Stimulated activated CD8-positive, alpha-beta memory T cell treated with anti-CD3 and anti-CD28 coated beads, Interleukin-12 subunit alpha, Interleukin-12 subunit beta, amount 100 ng/mL, for 1 hour (primary cell): ENCODE results near the gene BDP1.
"Not testable (repeated sequence)": the region's sequence is repeated elsewhere in the genome, so short reads cannot be mapped to it uniquely, and the experiment has no call there.

Experiments used
- DNase-seq: peaks from one replicate; pipeline ENCODE4 v3.0.0-alpha.2; 2020; ENCODE audit warnings: low read depth

Gene BDP1, protein sequence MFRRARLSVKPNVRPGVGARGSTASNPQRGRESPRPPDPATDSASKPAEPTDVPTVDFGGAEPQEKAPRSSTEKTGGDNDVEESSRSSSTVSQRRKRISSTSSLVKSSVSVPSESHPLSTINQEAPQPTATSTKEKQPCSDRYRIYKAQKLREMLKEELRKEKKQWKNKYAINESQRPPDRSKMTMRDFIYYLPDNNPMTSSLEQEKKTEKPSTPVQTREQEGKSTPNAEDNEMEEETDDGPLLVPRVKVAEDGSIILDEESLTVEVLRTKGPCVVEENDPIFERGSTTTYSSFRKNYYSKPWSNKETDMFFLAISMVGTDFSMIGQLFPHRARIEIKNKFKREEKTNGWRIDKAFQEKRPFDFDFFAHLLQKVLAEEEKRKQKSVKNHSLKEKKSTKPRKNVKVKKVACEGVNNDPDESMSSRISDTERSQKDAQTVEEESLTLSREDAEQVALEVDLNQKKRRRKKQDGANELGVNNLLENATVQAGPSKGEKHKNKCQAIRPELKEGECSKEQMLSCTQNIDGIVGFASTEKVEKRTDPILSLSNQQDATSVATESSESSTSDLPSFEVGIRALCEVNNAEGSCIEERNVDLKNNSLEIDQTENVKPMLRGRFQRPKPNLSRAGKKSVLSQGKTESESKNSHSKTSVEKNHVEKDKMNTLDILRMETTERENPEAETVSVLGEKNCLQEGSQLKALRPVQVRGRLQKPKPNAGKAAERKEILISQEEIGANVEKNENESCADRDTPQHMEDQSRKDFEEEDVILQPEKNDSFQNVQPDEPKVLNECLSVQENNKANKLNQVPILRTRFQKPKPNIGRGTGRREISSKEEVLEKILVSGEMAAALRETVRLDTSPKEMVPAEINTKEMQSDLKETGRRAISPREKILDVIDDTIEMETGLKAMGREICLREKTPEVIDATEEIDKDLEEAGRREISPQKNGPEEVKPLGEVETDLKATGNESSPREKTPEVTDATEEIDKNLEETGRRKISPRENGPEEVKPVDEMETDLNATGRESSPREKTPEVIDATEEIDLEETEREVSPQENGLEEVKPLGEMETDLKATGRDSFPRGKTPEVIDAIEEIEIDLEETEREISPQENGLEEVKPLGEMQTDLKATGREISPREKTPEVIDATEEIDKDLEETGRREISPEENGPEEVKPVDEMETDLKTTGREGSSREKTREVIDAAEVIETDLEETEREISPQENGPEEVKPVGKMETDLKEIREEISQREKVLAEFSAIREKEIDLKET (N-terminal part only)

DNA sequence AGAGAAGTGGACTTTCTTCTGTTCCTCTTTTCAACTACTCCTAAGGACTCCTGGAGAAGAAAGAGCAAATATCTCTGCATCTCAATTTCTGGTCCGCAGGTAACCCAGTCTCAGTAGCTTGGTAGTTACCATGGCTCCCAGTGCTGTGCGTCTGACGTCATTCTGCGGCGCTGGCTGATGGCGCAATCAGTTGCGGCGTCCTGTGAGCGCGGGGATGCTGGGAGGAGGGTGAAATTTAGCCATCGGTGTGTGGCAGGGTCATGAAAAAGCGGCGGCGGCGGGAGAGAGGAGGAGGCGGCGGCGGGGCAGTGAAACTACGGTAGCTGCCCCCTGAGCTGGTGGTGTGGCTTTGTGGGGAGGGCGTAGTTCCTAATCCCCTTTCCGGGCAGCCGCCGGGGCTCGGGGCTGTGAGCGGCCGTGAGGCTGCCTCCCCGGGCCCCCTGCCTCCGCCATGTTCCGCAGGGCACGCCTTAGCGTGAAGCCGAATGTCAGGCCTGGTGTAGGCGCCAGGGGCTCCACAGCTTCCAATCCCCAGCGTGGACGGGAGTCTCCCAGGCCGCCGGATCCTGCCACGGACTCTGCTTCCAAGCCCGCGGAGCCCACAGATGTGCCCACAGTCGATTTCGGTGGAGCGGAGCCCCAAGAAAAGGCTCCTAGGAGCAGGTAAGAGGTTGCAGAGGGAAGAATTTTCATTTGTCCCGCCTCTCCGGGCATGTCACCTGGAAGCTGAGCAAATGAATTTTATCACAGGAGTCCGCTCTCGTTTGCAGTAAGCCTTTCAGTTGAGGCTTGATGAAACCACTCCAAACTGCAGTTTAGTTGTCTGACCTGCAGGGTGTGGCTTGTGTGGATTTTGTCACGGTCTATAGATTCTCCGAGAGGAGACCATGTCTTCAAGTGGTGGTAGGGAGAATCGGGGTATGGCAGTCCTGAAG lies at the start of gene BDP1:
TSS of gene BDP1 (plus strand) at position 225 of the 935 bp plus-strand sequence. CDS start at position 452, 227 bp downstream.
- peak; percentile 97 for DNase-seq

DNA sequence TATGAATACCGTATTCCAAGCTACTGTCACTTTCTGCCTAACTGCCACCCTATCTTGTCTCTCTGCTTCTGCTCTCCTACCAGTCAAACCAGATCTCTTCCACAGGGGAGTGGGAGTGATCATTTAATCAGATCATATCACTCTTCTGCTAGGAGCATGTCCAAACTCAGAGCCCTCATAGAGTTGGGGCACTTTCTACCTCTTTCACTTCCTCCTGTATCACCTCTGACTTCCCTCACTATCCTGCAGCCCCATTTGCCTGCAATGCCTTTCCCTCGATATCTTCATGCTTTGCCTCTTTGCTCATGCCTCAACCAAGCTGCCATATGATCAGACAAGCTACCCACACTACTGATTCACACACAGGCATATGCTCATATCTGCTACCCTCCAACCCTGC lies 45.4 kb upstream of the BDP1 start:
- not testable (repeated sequence) for DNase-seq

DNA sequence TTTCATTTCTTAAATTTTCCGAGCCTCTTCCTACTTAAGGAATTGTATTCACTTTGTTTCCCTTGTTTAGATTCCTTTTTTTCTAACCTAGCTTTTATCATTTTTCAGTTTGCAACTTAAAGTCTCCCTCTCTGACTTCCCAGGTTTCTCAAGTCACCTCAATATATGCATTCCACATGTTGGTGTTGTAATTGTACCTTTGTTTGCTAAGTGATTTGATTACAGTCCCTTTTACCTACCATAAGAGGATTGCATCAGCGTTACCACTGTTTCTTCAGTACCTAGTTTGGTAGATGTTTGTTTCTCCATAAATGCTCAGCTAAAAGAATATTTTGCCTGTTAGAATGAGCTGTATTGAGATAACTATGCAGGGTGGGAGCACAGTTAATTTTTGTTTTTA lies 39.8 kb upstream of the BDP1 start:
- not testable (repeated sequence) for DNase-seq

DNA sequence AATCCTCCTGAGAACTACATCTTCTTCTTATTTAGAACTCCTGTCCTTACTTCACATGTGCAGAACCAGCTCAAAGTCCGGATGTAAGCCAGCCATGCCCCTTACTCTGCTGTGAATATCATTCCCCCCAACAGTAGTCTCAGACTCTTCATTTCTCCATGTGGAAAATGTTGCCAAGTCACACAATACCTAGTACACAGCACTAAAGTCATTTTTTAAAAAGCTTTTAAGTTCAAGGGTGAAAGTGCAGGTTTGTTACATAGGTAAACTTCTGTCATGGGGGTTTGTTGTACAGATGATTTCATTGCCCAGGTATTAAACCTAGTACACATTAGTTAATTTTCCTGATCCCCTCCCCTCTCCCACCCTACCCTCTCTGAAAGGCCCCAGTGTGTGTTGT lies 37.4 kb upstream of the BDP1 start:
- DNase-seq: not testable (repeated sequence)

DNA sequence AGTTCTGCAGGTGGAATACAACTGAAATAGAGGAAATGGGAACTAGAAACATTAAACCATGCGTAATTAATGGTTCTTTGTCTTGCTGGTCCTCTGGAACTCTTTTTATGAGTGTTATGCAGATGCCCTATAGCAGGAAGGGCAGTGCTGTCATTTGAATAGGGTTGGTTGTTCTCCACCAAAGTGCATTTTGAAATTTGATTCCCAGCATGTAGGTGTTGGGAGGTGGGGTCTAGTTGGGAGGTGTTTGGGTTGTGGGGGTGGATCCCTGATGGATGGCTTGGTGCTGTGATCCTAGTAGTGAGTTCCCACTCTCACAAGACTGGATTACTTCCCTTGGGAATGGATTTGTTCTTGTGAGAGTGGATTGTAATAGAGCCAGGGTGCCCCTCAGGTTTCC lies 34.2 kb upstream of the BDP1 start:
- DNase-seq: not testable (repeated sequence)

DNA sequence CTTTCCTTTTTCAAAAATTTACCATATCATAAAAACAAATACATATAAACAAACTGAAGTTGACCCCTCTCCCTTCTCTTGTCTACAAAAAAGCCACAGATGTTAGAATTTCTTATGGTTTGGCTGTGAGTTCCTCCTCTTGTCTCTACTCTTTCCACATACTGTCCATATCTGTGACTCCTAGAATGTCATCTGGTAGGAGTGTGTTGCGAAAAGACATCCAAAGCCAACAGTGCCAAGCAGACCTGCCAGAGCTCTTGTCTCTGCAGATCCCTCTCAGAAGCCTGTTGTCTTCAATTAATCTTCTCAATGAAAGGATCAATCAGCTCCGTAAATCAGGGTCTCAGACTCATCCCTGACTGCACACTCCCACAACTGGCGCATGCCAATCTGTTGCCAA lies 31.6 kb upstream of the BDP1 start:
- DNase-seq: not testable (repeated sequence)

DNA sequence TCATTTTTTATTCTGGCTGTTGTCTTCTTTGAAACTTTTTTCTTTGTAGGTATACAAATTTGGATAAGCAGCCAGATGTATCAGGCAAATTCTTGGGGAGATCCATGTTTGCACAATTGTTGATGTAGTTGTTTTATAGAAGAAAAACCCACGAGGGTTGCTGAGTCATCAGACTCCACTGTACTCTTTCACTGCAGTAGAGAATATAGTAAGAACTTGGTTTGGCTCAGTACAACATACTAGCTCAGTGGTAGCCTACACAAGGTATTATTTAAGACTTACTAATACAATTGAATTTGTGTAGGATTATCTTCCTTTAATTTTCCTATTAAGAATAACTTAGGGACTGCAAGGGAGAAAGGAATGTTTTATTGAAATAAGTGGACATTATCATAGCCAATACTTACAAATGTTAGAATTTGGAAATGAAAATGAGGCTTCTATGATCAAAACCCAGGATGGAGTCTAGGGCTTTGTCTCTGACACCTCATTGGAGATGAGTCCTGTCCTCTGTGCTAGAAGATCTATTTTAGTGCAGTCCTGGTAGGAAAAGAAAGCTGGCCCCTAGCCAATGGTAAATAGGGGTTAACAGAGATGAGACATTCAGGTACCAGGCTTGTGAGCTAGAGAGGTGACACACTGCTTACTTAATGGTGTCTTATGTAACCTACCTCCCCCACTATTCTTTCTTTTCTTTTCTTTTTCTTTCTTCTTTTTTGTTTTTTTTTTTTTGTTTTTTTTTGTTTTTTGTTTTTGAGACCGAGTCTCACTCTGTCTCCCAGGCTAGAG lies 28.6 kb upstream of the BDP1 start:
- not testable (repeated sequence) for DNase-seq

DNA sequence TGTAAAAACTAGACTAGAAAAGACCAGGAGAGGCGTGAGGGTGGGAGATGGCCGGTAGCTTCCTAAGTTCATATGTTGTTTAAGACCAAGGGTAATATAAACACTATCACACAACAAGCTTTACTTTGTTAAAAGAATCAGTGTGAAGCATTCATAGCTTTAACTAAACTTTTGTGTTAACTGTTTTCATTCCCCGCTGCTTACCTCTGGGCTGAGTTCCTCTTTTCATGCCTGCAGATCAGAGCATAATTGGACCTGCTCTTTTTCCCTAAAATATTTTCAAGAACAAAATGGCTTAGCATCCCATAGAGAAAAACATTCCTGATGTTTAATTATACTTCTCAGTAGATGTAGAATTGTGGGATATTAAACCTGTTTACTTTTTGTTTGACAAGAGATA lies 23.0 kb upstream of the BDP1 start:
- not testable (repeated sequence) for DNase-seq

DNA sequence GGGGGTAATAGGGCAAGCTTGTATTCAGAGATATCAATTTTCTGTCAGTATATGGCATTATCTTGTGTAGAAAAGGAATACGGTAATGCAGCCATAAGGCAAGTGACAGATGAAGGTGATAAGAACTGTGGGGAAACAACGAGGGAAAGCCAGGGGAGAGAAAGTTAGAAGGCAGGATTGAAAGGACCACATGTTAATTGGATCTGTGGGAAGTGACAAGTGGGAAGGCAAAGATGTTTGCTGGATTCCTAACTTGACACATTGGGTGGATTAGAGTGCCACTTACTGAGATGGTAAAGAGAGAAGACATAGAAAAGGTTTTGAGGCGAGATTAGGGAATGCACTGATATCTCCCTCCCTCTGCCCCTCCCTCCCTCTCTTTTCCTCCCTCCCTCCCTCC lies 20.6 kb upstream of the BDP1 start:
- not testable (repeated sequence) for DNase-seq

DNA sequence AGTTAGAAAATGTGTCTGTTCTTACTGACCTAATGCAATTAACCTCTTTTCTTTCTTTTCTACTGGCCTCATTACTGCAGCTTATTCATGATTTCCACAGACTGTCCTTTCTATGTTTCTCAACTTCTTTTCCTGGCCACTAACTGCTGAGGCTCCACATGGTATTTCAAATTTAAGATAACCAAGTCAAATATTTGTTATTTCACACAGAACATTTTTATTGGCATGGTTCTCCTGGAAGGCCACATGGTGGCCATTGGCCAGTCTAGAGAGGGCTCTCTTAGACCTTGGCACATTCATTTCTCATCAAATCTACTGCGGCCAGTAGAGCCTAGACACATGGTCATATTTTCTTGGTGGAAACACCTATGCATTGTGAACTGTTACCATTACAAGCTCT lies 13.9 kb upstream of the BDP1 start:
- DNase-seq: not testable (repeated sequence)

DNA sequence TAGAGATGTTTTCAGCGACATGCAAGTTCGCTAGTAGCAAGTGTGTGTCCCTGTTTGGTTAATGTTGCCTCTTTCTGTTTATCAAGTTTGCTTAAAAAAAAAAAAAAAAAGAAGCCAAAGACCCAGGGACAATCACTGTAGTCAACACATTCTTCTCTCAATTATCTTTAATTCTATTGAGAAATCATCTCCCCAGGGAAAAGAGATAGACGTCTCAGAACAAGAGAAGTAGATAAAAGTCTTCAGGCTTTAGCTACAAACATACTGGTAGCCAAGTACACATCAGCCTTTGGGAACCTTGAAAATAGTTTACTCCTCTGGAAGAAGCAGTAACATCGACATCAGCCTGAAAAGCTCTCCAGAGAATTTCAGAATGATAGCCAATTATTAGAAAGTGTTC lies 11.6 kb upstream of the BDP1 start:
- not testable (repeated sequence) for DNase-seq

DNA sequence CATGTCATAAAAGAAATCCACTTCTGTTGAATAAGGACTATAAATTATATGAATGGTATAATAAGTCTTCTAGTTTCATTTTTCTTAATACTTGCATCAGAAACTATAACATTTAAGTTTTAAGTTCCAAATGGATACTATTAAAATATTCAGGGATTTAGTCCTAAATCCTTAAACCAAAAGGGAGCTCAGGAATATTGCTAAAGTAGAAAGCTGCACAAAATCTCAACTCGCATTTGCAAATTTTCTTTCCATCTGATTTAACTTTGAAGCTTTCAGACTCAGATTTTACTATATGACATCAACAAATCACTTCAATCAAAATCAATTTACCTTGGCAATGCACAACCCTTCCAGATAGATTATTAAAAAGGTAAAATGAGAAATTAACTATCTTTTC lies 10.4 kb upstream of the BDP1 start:
- not testable (repeated sequence) for DNase-seq

DNA sequence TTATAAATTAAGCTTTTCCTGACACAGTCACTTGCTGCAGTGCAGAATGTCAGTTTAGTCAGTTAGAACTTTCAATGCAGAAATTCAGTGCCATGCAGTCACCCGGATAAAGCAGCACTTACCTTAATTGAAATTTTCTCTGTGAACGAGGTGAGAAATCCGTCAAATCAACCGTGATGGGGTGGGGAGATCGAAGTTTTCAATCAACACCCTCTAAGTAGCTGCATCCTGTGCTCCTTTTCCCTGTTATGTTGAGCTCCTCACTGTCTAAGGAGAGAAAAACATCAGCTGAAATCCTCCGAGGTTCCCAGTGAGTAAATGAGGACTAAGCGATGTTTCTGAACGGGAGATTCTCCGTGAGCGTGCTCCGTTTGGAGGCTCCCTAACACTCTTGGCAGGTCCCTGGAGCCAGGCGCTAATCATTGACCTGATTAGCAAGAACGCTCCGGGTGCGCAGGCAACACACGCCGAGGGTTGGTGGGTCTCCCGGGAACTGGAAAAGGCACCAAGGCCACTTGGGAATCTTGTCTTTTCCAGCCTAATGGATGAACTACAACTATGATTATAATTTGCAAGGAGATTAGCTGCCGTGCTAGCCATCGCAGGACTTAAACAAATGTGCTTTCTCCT lies 9.8 kb upstream of the BDP1 start:
- not testable (repeated sequence) for DNase-seq

DNA sequence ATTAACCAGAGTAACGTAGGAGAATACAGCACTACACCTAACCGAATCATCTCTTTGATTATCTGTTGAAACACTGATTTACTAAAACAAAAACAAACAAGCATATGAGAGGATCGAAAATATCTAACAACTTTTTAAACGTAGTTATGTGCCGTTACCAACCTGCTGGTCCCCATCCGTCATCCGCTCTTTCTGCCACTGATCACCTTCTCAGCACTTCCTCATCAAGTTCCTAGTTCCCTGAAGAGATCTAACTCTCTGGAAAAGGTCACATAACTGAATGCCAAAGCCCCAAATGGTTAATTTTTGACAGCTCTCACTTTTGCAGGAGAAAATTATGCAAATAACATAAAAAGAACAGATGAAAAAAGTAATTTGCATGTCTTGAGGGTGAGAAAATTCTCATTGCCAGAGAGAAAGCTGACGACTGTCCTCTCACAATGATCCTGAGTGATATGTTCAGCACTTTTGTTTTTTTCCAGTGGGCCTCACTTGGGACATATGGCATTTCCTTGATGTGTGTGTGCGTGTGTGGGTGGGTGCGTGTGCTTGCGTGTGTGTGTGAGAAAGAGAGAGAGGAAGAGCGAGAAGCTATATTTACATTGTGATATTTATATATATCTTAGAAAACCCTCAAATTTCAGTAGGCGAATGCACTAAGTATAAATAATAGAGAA lies 8.8 kb upstream of the BDP1 start:
- DNase-seq: not testable (repeated sequence)

DNA sequence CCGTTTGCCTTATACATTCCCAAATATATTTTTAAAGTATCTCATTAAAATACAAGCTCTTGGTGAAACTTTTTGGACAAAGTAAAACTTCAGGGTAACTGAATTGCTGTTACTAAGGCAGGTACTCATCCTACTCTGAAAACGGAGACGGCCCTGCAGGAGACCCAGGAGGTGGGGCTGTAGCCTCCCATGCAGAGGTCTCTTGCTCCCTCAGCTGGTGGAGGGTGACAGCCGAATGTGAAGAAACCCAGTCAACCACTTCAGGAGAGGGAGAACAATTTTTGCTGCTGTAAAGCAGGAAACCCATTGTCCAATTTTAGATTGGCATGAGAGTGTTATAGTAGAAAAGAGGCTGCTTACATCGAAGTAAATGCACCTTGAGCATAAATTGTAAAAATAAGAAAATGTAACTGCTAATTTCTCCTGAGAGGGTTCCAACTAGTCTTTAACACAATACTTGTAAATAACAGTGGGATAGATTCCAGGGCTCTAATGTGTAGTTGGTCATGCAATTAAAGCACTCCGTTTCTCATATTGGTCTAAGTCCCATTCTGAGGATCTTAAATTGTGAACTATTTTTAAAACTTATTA lies 8.1 kb upstream of the BDP1 start:
- peak; percentile 18 for DNase-seq

DNA sequence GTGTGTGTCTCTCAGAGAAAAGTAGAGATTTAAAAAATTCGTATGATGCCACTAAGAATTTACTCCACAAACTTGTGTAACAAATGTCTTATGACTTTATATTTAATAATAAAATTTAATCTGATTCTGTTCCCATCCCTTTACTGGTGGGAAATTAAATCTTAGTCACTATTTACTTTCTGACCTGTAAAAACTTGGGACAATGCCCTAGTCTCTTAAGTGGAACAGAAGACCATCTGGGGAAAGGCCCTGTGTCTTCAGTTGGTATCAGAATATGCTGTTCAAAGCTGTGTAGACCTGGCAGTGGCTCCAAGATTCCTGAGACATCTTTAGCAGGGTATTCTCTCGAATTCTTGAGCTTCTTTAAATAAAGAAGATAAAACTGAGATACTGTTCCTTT lies 2.6 kb upstream of the BDP1 start:
- no peak for DNase-seq

DNA sequence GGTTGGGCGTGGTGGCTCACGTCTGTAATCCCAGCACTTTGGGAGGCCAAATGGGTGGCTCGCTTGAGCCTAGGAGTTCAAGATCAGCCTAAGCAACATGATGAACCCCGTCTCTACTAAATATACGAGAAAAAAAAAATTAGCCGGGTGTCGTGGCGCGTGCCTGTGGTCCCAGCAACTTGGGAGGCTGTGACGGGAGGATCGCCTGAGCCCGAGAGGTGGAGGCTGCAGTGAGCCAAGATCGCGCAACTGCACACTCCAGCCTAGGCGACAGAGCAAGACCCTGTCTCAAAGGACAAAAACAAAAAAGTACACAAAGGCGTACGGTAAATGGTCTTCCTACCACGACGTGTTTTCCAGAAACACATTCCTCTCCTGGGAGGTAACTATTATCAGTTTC lies 538 bp upstream of the BDP1 start:
- no peak for DNase-seq

DNA sequence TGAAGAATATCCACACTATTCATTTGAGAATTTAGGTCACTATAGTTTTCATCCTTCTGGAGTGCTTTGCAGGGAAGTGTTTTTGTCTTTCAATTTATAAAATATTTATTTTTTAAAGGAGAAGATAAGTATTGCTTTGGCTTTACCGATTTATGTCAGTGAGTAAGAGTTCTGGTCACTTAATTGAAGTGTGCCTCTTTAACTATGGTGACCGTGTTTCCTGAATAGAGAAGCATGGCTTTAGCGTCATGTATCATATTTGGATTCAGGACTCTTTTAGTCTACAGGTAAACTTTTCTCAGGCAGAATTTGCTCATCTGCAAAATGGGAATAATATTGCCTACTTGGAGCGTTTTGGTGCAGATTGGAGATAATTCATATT lies 902 bp downstream of the BDP1 start:
- no peak for DNase-seq

DNA sequence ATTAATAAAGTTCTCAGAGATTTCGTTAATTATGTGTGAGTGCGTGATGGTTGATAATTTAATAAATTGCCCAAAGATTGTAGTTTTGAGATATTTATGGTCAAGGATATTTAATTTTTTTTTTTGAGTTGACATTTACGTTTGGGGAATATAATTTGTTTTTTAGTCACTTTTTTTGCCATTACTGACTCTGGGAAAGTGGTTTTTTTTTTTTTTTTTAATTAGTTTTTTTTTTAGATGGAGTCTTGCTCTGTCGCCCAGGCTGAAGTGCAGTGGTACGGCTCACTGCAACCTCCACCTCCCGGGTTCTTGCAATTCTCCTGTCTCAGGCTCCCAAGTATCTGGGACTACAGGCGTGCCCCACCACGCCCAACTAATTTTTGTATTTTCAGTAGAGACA lies 1.7 kb downstream of the BDP1 start:
- DNase-seq: no peak
